ENCODE results near the gene USP9X. TPM values are rescaled to one million over a fixed set of nuclear protein-coding genes. Genes with fewer than 3 reads are reported as not detected.

Gene USP9X
- total RNA-seq, result 188 and 217 TPM in 2 replicates

GRCh38 chrX:41084893-41085511 lies at the start of gene USP9X:
Gene USP9X, plus strand, starts transcription at chrX:41085445. Its CDS starts 38,184 bp downstream, at chrX:41123629.

Other genes starting within 250 kb of the USP9X start
- gene DDX3X, start 248.7 kb downstream of the USP9X start, total RNA-seq, result 163 and 191 TPM in 2 replicates